ENCODE measurements around the gene PCNT. TPM values are rescaled to one million over a fixed set of nuclear protein-coding genes. Genes with fewer than 3 reads are reported as not detected.

The PCNT gene
- total RNA-seq, 1 experiment from 2014 or later: 41.0 TPM

DNA sequence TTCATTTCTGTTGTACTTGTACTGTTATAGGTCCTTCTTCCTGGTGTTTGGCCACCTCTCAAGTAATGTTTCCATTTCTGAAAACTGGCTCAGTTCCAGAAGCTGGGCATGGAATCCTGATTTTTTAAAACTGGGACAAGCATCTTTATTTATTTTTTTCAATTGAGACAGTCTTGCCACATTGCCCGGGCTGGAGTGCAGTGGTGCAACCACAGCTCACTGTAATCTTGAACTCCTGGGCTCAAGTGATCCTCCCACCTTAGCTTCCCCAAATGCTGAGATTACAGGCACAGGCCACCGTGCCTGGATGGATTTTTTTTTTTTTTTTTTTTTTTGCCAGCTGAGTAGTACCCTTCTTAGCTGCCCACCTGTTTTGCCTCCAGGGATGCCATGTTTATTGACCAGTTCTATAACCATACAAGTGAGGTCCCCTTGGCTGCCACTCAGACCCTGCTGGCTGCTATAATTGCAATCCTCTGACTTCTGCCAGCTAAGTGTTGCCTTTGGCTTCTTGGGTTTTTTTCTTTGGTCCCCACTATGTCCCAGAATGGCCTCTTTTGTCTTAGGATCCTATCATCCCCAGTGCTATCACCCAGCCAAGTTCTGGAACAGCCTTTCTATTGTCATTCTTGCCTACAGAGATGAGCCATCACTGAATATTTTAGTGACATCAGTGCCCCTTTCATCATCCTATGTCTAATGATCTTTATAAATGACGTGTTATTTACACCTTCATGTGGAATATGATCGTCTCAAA lies 130.9 kb downstream of the PCNT start:
- CTCF ChIA-PET: no interaction called here
- TF ChIP-seq KAT7 (CRISPR knock-in tag; IDR thresholded peaks at IDR 0.05; ENCODE audit: borderline replicate concordance) (no peak), ZNF423 (CRISPR knock-in tag; IDR thresholded peaks at IDR 0.05) (no peak), MXD4 (CRISPR knock-in tag; IDR thresholded peaks at IDR 0.05; ENCODE audit: borderline replicate concordance) (no peak)
- TF ChIP-seq, protein P1, sequence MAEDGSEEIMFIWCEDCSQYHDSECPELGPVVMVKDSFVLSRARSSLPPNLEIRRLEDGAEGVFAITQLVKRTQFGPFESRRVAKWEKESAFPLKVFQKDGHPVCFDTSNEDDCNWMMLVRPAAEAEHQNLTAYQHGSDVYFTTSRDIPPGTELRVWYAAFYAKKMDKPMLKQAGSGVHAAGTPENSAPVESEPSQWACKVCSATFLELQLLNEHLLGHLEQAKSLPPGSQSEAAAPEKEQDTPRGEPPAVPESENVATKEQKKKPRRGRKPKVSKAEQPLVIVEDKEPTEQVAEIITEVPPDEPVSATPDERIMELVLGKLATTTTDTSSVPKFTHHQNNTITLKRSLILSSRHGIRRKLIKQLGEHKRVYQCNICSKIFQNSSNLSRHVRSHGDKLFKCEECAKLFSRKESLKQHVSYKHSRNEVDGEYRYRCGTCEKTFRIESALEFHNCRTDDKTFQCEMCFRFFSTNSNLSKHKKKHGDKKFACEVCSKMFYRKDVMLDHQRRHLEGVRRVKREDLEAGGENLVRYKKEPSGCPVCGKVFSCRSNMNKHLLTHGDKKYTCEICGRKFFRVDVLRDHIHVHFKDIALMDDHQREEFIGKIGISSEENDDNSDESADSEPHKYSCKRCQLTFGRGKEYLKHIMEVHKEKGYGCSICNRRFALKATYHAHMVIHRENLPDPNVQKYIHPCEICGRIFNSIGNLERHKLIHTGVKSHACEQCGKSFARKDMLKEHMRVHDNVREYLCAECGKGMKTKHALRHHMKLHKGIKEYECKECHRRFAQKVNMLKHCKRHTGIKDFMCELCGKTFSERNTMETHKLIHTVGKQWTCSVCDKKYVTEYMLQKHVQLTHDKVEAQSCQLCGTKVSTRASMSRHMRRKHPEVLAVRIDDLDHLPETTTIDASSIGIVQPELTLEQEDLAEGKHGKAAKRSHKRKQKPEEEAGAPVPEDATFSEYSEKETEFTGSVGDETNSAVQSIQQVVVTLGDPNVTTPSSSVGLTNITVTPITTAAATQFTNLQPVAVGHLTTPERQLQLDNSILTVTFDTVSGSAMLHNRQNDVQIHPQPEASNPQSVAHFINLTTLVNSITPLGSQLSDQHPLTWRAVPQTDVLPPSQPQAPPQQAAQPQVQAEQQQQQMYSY (CRISPR knock-in tag; IDR thresholded peaks at IDR 0.05): no peak
- Mint-ChIP-seq H3K36me3 (peaks cover 35% of the 10 kb centered on the region), H3K4me3 (no peak overlapping the region), H3K9me3 (peaks cover 11% of the 10 kb centered on the region), H3K4me1 (peaks cover 18% of the 10 kb centered on the region), H3K27me3 (ENCODE audit: low read depth) (no peaks in the 10 kb centered on the region), H3K27ac (no peak overlapping the region)
- DNase-seq (ENCODE audit: low spot score) (no peak), ATAC-seq (no peak)
- POLR2A ChIA-PET: interaction anchor here (0.7 kb wide), 1 partner anchor 94 kb away, joined by 6 read pairs; no protein-coding TSS in a partner anchor

DNA sequence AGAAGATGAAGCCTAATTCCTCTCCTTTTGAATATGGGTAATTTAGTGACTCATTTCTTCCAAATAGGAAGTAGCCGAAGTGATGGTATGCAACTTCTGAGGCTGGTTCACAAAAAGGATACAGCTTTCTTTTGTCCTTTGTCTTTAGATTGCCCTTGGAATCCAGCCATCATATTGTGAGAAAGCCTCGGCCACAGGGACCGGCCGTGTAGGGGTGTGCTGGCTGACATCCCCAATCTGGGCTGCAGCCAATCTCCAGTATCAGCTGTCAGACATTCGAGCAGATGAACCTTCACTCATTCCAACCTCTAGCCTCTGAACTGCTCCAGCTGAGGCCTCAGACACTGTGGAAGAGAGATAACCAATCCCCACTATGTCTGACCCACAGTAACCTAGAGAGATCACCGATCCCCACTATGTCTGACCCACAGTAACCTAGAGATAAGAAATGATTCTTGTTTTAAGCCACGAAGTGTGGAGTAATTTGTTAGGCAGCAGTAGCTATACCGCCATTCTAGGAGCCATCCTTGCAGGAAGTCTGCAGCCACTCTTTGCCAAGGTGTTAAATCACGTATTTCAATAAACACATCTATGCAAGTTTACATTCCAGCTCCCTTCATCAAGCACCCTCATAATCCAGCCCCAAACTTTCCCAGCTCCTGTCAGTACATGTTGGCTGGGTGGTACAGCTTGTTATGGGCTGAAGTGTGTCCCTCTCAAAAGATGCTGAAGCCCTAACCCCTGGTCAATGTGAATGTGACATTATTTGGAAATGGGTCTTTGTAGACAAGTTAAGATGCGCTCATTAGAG lies 131.8 kb downstream of the PCNT start:
- DNase-seq (ENCODE audit: low spot score): no peak
- Mint-ChIP-seq H3K27ac (no peak overlapping the region), H3K27me3 (ENCODE audit: low read depth) (no peaks in the 10 kb centered on the region), H3K4me1 (peaks cover 18% of the 10 kb centered on the region), H3K36me3 (peaks cover 27% of the 10 kb centered on the region), H3K4me3 (0 out of 2 replicates have a peak overlapping the region, but pooled peaks have one; percentile 93), H3K9me3 (peaks cover 2% of the 10 kb centered on the region; the same call in 1 of the 2 replicates)
- TF ChIP-seq, protein P2, sequence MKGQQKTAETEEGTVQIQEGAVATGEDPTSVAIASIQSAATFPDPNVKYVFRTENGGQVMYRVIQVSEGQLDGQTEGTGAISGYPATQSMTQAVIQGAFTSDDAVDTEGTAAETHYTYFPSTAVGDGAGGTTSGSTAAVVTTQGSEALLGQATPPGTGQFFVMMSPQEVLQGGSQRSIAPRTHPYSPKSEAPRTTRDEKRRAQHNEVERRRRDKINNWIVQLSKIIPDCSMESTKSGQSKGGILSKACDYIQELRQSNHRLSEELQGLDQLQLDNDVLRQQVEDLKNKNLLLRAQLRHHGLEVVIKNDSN (CRISPR knock-in tag; IDR thresholded peaks at IDR 0.05): no peak
- POLR2A ChIA-PET: no interaction called here
- ATAC-seq: no peak
- CTCF ChIA-PET: no interaction called here

DNA sequence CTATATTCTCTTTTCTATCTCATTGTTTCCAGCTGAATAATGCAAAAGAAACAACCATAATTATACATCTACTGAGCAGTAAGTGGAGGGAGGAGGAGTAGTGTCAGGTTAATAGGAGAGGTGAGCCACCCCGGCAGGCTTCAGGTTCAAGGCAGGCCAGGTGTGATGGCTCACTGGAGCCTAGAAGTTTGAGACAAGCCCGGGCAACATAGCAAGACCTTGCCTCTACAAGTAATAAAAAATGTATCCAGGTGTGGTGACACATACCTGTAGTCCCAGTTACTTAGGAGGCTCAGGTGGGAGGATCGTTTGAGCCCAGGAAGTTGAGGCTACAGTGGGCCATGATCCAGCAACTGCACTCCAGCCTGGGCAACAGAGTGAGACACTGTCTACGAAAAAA lies 132.8 kb downstream of the PCNT start:
- Mint-ChIP-seq H3K27ac (peak overlapping the region; percentile 23; the same call in 1 of the 2 replicates), H3K36me3 (peaks cover 19% of the 10 kb centered on the region), H3K4me1 (peaks cover 18% of the 10 kb centered on the region), H3K4me3 (peak overlapping the region; percentile 93), H3K27me3 (ENCODE audit: low read depth) (no peaks in the 10 kb centered on the region), H3K9me3 (no peaks in the 10 kb centered on the region)
- CTCF ChIA-PET: no interaction called here
- DNase-seq (ENCODE audit: low spot score): no peak
- no peak for ATAC-seq
- POLR2A ChIA-PET: no interaction called here
- TF ChIP-seq, protein P3, sequence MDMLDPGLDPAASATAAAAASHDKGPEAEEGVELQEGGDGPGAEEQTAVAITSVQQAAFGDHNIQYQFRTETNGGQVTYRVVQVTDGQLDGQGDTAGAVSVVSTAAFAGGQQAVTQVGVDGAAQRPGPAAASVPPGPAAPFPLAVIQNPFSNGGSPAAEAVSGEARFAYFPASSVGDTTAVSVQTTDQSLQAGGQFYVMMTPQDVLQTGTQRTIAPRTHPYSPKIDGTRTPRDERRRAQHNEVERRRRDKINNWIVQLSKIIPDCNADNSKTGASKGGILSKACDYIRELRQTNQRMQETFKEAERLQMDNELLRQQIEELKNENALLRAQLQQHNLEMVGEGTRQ (CRISPR knock-in tag; IDR thresholded peaks at IDR 0.05): no peak
- TF ChIP-seq, protein P4, sequence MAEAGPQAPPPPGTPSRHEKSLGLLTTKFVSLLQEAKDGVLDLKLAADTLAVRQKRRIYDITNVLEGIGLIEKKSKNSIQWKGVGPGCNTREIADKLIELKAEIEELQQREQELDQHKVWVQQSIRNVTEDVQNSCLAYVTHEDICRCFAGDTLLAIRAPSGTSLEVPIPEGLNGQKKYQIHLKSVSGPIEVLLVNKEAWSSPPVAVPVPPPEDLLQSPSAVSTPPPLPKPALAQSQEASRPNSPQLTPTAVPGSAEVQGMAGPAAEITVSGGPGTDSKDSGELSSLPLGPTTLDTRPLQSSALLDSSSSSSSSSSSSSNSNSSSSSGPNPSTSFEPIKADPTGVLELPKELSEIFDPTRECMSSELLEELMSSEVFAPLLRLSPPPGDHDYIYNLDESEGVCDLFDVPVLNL (CRISPR knock-in tag; IDR thresholded peaks at IDR 0.05; ENCODE audit: borderline replicate concordance, low read depth): no peak
- TF ChIP-seq ZNF263 (CRISPR knock-in tag; IDR thresholded peaks at IDR 0.05; ENCODE audit: low read depth): no peak
- TF ChIP-seq, protein P5, sequence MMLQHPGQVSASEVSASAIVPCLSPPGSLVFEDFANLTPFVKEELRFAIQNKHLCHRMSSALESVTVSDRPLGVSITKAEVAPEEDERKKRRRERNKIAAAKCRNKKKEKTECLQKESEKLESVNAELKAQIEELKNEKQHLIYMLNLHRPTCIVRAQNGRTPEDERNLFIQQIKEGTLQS (CRISPR knock-in tag; conservative IDR thresholded peaks at IDR 0.05): no peak
- no peak for TF ChIP-seq FOXK1 (CRISPR knock-in tag; IDR thresholded peaks at IDR 0.05)
- TF ChIP-seq, protein P6, sequence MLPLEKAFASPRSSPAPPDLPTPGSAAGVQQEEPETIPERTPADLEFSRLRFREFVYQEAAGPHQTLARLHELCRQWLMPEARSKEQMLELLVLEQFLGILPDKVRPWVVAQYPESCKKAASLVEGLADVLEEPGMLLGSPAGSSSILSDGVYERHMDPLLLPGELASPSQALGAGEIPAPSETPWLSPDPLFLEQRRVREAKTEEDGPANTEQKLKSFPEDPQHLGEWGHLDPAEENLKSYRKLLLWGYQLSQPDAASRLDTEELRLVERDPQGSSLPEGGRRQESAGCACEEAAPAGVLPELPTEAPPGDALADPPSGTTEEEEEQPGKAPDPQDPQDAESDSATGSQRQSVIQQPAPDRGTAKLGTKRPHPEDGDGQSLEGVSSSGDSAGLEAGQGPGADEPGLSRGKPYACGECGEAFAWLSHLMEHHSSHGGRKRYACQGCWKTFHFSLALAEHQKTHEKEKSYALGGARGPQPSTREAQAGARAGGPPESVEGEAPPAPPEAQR (CRISPR knock-in tag; IDR thresholded peaks at IDR 0.05): no peak
- TF ChIP-seq, protein P7, sequence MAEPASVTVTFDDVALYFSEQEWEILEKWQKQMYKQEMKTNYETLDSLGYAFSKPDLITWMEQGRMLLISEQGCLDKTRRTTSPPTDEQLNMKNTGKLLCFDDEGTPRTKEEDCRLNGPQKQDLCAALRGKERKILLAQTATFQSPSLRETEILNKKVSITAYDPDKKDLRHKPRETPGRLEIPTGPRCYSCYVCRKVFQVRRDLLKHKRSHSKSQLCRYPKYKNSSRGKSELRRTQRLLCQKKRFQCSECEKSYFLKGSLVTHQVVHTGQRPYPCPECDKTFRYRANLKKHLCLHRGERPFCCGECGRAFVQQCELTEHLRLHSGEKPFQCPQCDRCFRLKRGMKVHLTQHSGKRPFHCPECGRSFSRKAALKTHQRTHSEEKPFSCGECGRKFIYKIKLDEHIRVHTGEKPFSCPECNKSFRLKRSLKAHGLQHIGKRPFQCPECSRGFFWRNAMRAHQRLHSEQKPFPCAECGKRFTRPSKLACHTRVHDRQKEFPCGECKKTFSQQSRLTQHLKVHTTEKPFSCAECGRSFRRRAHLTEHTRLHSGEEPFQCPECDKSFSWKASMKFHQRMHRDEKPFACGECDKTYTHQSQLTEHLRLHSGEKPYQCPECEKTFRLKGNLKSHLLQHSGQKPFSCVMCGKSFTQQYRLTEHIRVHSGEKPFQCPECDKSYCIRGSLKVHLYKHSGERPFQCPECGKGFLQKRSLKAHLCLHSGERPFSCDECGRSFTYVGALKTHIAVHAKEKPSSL (CRISPR knock-in tag; conservative IDR thresholded peaks at IDR 0.05): no peak
- TF ChIP-seq JUN (CRISPR knock-in tag; IDR thresholded peaks at IDR 0.05): no peak
- TF ChIP-seq CBFB (CRISPR knock-in tag; IDR thresholded peaks at IDR 0.05; ENCODE audit: low read depth): no peak
- TF ChIP-seq, protein P8, sequence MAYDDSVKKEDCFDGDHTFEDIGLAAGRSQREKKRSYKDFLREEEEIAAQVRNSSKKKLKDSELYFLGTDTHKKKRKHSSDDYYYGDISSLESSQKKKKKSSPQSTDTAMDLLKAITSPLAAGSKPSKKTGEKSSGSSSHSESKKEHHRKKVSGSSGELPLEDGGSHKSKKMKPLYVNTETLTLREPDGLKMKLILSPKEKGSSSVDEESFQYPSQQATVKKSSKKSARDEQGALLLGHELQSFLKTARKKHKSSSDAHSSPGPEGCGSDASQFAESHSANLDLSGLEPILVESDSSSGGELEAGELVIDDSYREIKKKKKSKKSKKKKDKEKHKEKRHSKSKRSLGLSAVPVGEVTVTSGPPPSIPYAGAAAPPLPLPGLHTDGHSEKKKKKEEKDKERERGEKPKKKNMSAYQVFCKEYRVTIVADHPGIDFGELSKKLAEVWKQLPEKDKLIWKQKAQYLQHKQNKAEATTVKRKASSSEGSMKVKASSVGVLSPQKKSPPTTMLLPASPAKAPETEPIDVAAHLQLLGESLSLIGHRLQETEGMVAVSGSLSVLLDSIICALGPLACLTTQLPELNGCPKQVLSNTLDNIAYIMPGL (CRISPR knock-in tag; IDR thresholded peaks at IDR 0.05): no peak
- TF ChIP-seq ZNF232 (CRISPR knock-in tag; IDR thresholded peaks at IDR 0.05): no peak
